ENCODE data around the gene OR6K3. TPM values are rescaled to one million over a fixed set of nuclear protein-coding genes. Genes with fewer than 3 reads are reported as not detected.

Gene OR6K3
- total RNA-seq, 4 donors from 2014 or later, result not detected

DNA sequence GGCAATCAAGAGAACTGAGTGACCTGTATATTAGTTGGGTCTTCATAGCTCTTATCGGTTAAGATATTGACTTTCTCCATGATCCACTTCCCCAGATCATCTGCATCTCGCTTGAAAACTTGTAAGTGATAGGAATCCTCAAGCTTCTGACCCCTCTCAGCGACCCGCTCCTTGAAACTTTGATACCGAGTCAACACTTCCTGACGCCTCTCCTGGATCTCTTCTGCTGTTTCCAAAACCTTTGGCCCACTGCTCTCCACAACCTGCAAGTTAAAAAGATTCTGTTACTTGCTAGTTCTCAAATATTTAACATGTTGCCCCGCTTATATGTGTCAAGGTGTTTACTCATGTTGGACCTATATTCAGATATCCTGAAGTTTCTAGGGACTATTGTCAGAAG, 35.4 kb downstream of the OR6K3 start:
- no peak for DNase-seq (ENCODE audit: extremely low spot score)
- WGBS, result 68% methylated on average over 7 of the region's 7 CpGs
- no peak overlapping the region for H3K27ac ChIP-seq (replicated peaks in 1 of 4)
- H3K27me3 ChIP-seq, result no peaks in the 10 kb centered on the region
- no peaks in the 10 kb centered on the region for H3K9me3 ChIP-seq
- no peaks in the 10 kb centered on the region for H3K4me1 ChIP-seq
- H3K4me3 ChIP-seq, result no peak overlapping the region
- TF ChIP-seq EP300 (IDR thresholded peaks at IDR 0.05) (no peak), POLR2A (IDR thresholded peaks at IDR 0.05; ENCODE audit: low read depth) (no peak), POLR2AphosphoS5 (IDR thresholded peaks at IDR 0.05) (no peak)
- TF ChIP-seq, protein P1, sequence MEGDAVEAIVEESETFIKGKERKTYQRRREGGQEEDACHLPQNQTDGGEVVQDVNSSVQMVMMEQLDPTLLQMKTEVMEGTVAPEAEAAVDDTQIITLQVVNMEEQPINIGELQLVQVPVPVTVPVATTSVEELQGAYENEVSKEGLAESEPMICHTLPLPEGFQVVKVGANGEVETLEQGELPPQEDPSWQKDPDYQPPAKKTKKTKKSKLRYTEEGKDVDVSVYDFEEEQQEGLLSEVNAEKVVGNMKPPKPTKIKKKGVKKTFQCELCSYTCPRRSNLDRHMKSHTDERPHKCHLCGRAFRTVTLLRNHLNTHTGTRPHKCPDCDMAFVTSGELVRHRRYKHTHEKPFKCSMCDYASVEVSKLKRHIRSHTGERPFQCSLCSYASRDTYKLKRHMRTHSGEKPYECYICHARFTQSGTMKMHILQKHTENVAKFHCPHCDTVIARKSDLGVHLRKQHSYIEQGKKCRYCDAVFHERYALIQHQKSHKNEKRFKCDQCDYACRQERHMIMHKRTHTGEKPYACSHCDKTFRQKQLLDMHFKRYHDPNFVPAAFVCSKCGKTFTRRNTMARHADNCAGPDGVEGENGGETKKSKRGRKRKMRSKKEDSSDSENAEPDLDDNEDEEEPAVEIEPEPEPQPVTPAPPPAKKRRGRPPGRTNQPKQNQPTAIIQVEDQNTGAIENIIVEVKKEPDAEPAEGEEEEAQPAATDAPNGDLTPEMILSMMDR (IDR thresholded peaks at IDR 0.05), result no peak
- no peaks in the 10 kb centered on the region for H3K36me3 ChIP-seq
- intact Hi-C loops (cut with DNase I), result no loop called here

DNA sequence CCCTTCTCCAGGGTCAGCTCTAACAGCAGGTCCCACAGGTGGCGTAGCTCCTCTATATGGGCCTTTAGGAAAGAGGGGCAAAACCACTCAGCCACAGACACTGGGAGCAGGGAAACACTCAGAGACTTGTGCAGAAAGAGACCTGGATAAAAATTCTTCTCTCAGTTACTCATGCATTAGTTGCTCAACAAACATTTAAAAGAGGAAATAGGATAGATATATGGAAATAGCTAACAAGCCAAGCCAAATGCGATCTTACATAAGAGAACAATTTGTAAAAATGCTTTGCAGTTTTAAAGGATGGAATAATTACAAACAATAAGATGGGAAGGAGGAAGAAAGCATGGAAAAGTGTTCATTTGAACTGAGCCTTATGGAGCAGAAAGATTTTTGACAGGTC, 38.9 kb downstream of the OR6K3 start:
- Histone ChIP-seq H3K9me3 (no peaks in the 10 kb centered on the region), H3K27ac (replicated peaks in 1 of 4) (no peak overlapping the region), H3K36me3 (no peaks in the 10 kb centered on the region), H3K27me3 (no peaks in the 10 kb centered on the region), H3K4me1 (no peaks in the 10 kb centered on the region), H3K4me3 (no peak overlapping the region)
- DNase-seq (ENCODE audit: extremely low spot score), result no peak
- 80% methylated on average over 2 of the region's 2 CpGs for WGBS
- TF ChIP-seq POLR2A (IDR thresholded peaks at IDR 0.05; ENCODE audit: low read depth) (no peak), POLR2AphosphoS5 (IDR thresholded peaks at IDR 0.05) (no peak), EP300 (IDR thresholded peaks at IDR 0.05) (no peak)
- TF ChIP-seq, protein P1 (IDR thresholded peaks at IDR 0.05), result no peak
- intact Hi-C loops (cut with DNase I), result no loop called here

DNA sequence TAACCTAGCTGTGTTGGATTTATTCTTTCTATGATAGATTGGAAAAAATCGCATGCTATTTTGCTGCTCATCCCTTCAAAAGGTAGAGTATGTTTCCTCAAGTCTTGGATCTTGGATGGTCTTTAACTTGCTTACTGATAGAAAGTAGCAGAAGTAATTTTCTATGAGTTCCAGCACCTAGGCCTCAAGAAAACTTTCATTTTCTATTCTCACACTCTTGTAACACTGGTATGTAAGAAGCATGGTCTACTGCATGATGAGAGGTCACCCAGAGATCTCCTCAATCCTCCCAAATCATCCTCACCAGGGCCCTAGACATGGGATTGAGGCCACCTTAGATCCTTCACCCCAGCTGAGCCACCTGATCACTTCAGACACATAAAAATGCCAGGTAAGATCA, 41.2 kb downstream of the OR6K3 start:
- Histone ChIP-seq H3K36me3 (no peaks in the 10 kb centered on the region), H3K9me3 (no peaks in the 10 kb centered on the region), H3K27ac (replicated peaks in 1 of 4) (no peak overlapping the region), H3K4me3 (no peak overlapping the region), H3K4me1 (no peaks in the 10 kb centered on the region), H3K27me3 (no peaks in the 10 kb centered on the region)
- TF ChIP-seq POLR2A (IDR thresholded peaks at IDR 0.05; ENCODE audit: low read depth), result no peak
- no peak for TF ChIP-seq EP300 (IDR thresholded peaks at IDR 0.05)
- TF ChIP-seq, protein P1 (IDR thresholded peaks at IDR 0.05), result no peak
- TF ChIP-seq POLR2AphosphoS5 (IDR thresholded peaks at IDR 0.05), result no peak
- intact Hi-C loops (cut with DNase I), result no loop called here
- 100% methylated on average over 1 of the region's 1 CpG for WGBS
- no peak for DNase-seq (ENCODE audit: extremely low spot score)

DNA sequence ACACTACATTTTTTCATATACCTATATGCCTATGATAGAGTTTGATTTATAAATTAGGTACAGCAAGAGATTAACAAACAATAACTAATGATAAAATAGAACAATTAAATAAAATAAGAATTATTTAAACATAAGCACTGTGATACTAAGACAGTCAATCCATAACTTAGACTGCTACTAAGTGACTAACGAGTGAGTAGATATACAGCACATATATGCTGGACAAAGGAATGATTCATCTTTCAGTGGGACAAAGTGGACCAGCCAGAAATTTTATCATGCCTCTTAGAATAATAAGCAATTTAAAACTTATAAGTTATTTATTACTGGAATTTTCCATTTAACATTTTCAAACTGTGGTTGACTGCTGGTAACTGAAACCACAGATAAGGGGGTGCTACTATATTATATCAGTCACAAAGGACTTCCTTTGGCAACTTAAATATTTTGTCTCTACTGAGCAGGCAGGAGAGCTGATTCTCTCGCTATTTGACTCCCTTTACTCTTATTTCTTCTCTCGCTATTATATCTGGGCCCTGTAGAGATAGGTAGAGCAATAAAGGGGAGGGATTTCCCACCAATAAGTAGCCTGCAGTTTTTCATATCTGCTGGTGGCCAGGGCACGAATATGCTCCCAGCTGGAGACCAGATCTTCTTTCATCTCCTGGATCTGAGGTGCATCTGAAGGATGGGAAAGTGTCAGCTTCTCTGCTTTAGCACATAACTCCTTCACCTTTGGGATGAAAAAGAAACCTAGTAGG, 44.8 kb downstream of the OR6K3 start:
- DNase-seq (ENCODE audit: extremely low spot score), result no peak
- 74% methylated on average over 4 of the region's 4 CpGs for WGBS
- intact Hi-C loops (cut with DNase I), result no loop called here
- H3K9me3 ChIP-seq, result no peaks in the 10 kb centered on the region
- TF ChIP-seq POLR2AphosphoS5 (IDR thresholded peaks at IDR 0.05) (no peak), POLR2A (IDR thresholded peaks at IDR 0.05; ENCODE audit: low read depth) (no peak), EP300 (IDR thresholded peaks at IDR 0.05) (no peak)
- TF ChIP-seq, protein P1 (IDR thresholded peaks at IDR 0.05), result no peak
- no peaks in the 10 kb centered on the region for H3K36me3 ChIP-seq
- H3K27me3 ChIP-seq, result no peaks in the 10 kb centered on the region
- H3K27ac ChIP-seq (replicated peaks in 1 of 4), result no peak overlapping the region
- no peak overlapping the region for H3K4me3 ChIP-seq
- H3K4me1 ChIP-seq, result no peaks in the 10 kb centered on the region

DNA sequence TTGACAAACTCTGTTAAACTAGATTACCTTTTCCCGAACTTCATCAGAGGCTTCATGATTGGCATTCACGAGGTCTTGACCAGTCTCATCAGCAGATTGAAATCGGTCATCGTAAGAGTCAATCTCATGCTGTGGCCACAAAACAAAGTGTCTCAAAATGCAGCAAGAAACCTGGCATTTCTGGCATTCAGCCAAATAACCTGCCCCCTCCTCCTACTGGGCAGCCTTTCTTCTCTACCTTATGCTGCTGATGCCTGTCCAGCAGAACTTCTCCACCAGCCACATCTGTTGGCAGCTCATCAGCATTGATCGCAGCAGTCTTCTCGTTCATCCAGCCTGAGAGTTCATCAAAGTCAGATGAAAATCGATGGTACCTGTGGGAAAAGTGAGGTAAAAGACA, 46.2 kb downstream of the OR6K3 start:
- no peak for TF ChIP-seq EP300 (IDR thresholded peaks at IDR 0.05)
- TF ChIP-seq, protein P1 (IDR thresholded peaks at IDR 0.05), result no peak
- TF ChIP-seq POLR2A (IDR thresholded peaks at IDR 0.05; ENCODE audit: low read depth), result no peak
- TF ChIP-seq POLR2AphosphoS5 (IDR thresholded peaks at IDR 0.05), result no peak
- Histone ChIP-seq H3K9me3 (no peaks in the 10 kb centered on the region), H3K27ac (replicated peaks in 1 of 4) (no peak overlapping the region), H3K27me3 (no peaks in the 10 kb centered on the region), H3K4me1 (no peaks in the 10 kb centered on the region), H3K36me3 (no peaks in the 10 kb centered on the region), H3K4me3 (no peak overlapping the region)
- DNase-seq (ENCODE audit: extremely low spot score), result no peak
- 88% methylated on average over 7 of the region's 7 CpGs for WGBS
- intact Hi-C loops (cut with DNase I), result no loop called here

Data from esophagus muscularis mucosa (tissue), 4 donors.